ENCODE data around the gene CBLN4.

DNA sequence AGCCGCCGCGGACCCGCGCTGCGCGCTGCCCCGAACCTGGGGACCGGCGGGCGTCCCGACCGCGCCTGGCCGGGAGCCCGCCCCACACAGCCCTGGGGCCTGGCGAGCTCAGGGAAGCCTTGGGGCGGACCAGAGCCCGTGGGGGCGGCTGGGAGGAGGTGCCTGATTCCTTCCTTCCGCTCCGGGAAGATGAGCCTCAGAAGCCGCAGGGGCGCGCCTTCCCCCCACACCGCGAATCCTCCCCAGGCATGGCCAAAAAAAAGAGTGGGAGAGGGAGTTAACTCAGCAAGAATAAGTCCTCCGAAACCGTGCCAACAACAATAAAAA lies at the start of gene CBLN4:
- TF ChIP-seq, protein P1, sequence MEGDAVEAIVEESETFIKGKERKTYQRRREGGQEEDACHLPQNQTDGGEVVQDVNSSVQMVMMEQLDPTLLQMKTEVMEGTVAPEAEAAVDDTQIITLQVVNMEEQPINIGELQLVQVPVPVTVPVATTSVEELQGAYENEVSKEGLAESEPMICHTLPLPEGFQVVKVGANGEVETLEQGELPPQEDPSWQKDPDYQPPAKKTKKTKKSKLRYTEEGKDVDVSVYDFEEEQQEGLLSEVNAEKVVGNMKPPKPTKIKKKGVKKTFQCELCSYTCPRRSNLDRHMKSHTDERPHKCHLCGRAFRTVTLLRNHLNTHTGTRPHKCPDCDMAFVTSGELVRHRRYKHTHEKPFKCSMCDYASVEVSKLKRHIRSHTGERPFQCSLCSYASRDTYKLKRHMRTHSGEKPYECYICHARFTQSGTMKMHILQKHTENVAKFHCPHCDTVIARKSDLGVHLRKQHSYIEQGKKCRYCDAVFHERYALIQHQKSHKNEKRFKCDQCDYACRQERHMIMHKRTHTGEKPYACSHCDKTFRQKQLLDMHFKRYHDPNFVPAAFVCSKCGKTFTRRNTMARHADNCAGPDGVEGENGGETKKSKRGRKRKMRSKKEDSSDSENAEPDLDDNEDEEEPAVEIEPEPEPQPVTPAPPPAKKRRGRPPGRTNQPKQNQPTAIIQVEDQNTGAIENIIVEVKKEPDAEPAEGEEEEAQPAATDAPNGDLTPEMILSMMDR (IDR thresholded peaks at IDR 0.05 in 2 of 3, conservative IDR thresholded peaks at IDR 0.05 in 1 of 3; ENCODE audit: borderline replicate concordance in 1 of 3, insufficient read depth in 1 of 3, low read depth in 2 of 3, low read length in 2 of 3): no peak
- TF ChIP-seq POLR2AphosphoS5 (IDR thresholded peaks at IDR 0.05; ENCODE audit: low read depth, low read length) (no peak), EZH2 (IDR thresholded peaks at IDR 0.05) (no peak), SIN3A (IDR thresholded peaks at IDR 0.05; ENCODE audit: low read depth) (no peak), ZFX (IDR thresholded peaks at IDR 0.05) (no peak), POLR2A (IDR thresholded peaks at IDR 0.05; ENCODE audit: borderline replicate concordance, extremely low read depth, insufficient read depth, insufficient read length) (no peak), SP1 (IDR thresholded peaks at IDR 0.05; ENCODE audit: low read depth) (no peak), ZNF274 (IDR thresholded peaks at IDR 0.05; ENCODE audit: low read depth, low read length) (no peak), ELF1 (IDR thresholded peaks at IDR 0.05; ENCODE audit: borderline replicate concordance, low read depth) (no peak), EZH2phosphoT487 (IDR thresholded peaks at IDR 0.05; ENCODE audit: borderline replicate concordance) (no peak), RAD21 (IDR thresholded peaks at IDR 0.05; ENCODE audit: low read depth) (no peak), YY1 (IDR thresholded peaks at IDR 0.05; ENCODE audit: extremely low read depth, insufficient replicate concordance, low read depth, low read length) (no peak), SRF (IDR thresholded peaks at IDR 0.05; ENCODE audit: low read depth) (no peak), EGR1 (IDR thresholded peaks at IDR 0.05; ENCODE audit: low read depth) (no peak)

Data from HCT116 (cell line).